ENCODE measurements around the gene ISYNA1.

The ISYNA1 gene

DNA sequence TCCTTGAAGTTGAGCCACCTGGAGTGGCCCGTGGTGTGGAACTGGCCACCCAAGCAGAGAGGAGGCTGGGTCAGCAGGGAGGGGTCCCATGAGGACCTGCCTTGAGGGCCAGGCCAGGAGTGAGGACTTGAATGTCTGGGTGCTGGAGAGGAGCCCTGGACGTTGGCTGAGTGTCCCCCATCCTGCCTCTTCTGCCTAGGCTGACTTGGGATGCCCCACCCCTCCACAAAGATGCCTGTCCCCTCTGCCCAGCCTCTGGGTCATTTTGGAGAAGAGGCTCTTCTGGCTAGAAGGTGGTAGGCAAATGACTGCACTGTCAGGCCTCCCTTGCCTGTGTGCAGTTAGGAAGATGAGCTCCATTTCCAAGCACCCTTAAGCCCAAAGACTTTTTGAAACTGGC, 17.0 kb downstream of the ISYNA1 start:
- Histone ChIP-seq H3K9me3 (ENCODE audit: low read length) (no peaks in the 10 kb centered on the region), H2AFZ (ENCODE audit: low read depth, low read length) (no peak overlapping the region), H3K4me3 (ENCODE audit: low read length) (peak overlapping the region; percentile 55), H3K4me1 (ENCODE audit: insufficient read depth, low read length) (peaks cover 53% of the 10 kb centered on the region), H3K36me3 (ENCODE audit: insufficient read depth, low read length) (no peaks in the 10 kb centered on the region), H3K27me3 (ENCODE audit: insufficient read depth, low read length) (no peaks in the 10 kb centered on the region)

DNA sequence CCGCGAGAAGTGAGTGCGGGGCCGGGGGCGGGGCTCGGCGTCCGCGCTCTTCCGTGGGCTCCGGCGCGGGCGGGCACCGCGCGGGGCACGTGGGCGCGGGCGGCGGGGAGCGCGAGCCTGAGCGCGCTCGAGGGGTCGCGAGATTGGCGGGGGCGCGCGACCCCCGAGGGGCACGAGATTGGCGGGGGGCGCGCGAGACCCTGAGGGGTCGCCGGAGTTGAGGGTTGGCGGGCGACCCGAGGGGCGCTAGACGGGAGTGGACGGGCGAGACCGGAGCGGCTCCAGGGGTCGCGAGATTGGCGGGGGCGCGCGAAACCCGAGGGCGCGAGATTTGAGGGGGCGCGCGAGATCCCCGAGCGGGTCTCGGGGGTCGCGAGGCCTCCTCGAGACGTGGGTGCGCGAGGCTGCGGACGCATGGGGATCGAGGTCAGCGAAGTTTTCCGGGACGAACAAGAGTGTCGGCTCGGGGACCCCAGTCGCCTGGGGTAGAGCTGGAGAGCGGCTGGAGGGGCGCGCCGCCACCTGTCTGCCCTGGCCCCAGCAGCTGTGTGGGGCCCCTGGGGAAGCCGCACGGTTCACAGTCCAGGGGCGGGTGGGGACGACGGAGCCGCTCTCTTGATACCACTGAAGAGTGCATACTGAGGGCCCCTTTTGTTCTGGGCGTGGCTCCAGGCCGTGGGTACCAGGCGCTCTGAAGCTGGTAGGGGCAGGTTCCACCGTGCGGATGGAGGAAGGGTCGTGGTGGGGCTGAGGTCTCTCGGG, 18.1 kb downstream of the ISYNA1 start:
- H3K4me3 ChIP-seq (ENCODE audit: low read length) = peak overlapping the region; percentile 55
- peaks cover 59% of the 10 kb centered on the region for H3K4me1 ChIP-seq (ENCODE audit: insufficient read depth, low read length)
- H3K9me3 ChIP-seq (ENCODE audit: low read length) = no peaks in the 10 kb centered on the region
- H2AFZ ChIP-seq (ENCODE audit: low read depth, low read length) = peak overlapping the region; percentile 56
- no peaks in the 10 kb centered on the region for H3K27me3 ChIP-seq (ENCODE audit: insufficient read depth, low read length)
- no peaks in the 10 kb centered on the region for H3K36me3 ChIP-seq (ENCODE audit: insufficient read depth, low read length)

DNA sequence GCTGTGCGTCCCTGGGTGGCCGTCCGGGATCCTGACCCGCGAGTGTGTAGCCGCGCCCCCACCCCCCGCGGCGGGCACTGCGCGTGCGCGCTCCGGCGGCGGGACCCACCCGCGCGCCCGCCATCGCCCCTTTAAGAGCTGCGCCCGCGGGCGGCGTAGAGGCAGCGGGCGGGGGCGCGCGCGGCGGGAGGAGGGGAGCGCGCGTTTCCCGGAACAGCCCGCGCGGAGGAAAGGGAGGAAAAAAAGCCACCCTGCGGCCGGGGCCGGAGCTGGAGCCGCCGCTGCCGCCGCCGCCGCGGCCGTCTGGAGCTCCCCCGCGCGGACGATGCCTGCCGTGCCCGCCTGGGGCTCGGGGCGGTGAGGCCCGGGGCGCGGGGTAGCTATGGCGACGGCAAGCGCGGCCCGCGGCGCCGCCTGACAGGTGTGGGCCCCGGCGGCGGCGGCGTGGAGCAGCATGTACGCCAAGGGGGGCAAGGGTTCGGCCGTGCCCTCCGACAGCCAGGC, 18.7 kb downstream of the ISYNA1 start, which contains the start of gene SSBP4:
SSBP4 (plus strand) TSS at position 204 of the 504 bp plus-strand sequence; CDS start at position 455, 251 bp downstream.
- H2AFZ ChIP-seq (ENCODE audit: low read depth, low read length) = peak within 1 kb of the TSS; percentile 56
- H3K27me3 ChIP-seq (ENCODE audit: insufficient read depth, low read length) = no peaks in the 10 kb centered on the region
- no peaks in the 10 kb centered on the region for H3K36me3 ChIP-seq (ENCODE audit: insufficient read depth, low read length)
- peaks cover 61% of the 10 kb centered on the region for H3K4me1 ChIP-seq (ENCODE audit: insufficient read depth, low read length)
- peak within 1 kb of the TSS; percentile 55 for H3K4me3 ChIP-seq (ENCODE audit: low read length)
- H3K9me3 ChIP-seq (ENCODE audit: low read length) = no peaks in the 10 kb centered on the region

DNA sequence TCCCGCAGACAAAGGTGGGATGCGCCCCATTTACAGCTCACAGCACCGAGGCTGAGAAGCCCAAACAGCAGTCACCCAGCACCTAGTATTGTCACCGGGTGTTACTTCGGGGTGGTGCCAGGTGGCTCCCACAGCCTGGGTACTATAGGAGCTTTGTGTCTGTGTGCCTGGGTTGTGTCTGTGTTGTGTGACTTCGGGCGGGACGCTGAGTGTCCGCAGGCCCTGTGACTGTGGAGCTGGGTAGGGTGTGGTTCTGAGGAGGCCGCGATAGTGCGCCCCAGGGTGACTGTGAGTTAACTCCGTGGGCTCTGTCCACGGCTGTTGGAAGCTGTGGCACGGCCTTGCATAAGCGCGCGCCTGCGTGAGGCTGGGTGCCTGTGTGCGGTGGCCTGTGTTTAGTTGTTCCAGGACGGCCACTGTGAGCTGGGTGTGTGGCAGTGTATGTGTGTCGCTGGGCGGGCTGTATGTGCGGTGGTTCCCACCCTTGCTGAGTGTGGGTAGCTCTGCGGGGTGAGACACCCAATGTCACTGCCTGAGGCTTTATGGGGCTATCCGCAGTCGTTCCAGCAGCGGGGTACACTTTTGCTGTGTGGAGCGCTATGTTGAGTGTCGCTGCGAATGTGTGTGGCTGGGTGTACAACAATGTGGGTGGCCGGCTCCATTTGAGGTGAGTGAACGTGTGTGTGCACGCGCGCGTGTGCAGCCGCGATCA, 19.3 kb downstream of the ISYNA1 start:
- Histone ChIP-seq H3K4me3 (ENCODE audit: low read length) (peak overlapping the region; percentile 55), H3K36me3 (ENCODE audit: insufficient read depth, low read length) (no peaks in the 10 kb centered on the region), H3K27me3 (ENCODE audit: insufficient read depth, low read length) (no peaks in the 10 kb centered on the region), H3K9me3 (ENCODE audit: low read length) (no peaks in the 10 kb centered on the region), H3K4me1 (ENCODE audit: insufficient read depth, low read length) (peaks cover 56% of the 10 kb centered on the region), H2AFZ (ENCODE audit: low read depth, low read length) (no peak overlapping the region)

DNA sequence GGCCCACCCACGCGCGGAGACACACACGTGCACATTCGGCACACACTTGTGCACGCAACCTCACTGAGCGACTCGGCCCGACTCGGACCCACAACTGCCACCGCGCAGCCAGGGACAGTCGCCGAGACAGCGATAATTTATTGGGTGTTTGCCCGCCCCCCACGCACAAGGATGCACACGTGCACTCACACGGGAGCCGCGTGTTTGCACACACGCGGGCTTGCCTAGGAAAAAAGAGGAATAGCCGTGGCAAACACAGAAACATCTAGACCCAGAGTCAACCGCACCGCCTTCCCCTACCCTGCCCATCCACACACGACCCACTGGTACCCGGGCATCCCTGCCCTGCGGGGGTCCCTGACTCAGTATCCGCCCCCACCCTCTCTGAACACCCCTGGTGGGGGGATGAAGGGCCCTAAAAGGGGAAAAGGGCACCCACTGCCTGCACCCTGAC, 19.9 kb downstream of the ISYNA1 start:
- no peaks in the 10 kb centered on the region for H3K36me3 ChIP-seq (ENCODE audit: insufficient read depth, low read length)
- H3K4me1 ChIP-seq (ENCODE audit: insufficient read depth, low read length) = peaks cover 52% of the 10 kb centered on the region
- no peaks in the 10 kb centered on the region for H3K9me3 ChIP-seq (ENCODE audit: low read length)
- H3K27me3 ChIP-seq (ENCODE audit: insufficient read depth, low read length) = no peaks in the 10 kb centered on the region
- H3K4me3 ChIP-seq (ENCODE audit: low read length) = peak overlapping the region; percentile 22
- no peak overlapping the region for H2AFZ ChIP-seq (ENCODE audit: low read depth, low read length)

DNA sequence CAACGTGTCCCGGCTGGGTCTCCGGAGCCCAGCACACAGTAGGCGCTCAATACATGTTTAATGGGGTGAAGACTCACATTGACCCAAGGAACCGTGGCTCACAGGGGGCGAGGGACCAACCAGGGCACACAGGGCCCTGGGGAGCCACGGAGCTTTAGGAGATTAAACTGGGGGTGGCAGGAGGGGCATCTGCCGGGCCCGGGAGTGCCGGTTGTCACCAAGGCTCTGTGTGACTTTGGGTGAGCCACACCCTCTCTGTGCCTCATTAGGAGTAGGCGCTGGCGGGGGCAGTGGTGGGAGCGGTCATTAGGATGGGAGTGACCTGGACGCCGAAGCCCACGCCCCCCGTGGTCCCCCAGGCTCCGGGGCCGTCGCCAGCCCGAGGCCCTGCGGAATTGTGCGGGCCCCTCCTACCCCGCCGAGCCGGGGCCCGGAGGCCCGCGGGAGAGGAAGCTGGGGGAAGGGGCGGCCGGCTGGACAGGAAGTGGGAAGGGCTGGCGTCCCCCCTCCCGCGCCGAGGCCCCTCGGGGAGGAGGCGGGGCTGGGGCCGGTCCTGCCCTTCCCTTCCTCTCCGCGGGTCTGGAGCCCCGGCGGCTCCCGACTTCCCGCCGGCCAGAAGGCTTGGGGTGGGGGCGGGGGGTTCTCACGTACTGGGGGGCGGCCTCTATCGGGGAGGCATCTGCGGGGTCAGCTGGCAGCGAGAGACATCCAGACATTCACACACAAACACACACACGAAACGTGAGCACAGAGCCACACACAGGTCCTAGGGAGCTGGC, 20.5 kb downstream of the ISYNA1 start:
- Histone ChIP-seq H2AFZ (ENCODE audit: low read depth, low read length) (peak overlapping the region; percentile 8), H3K4me1 (ENCODE audit: insufficient read depth, low read length) (peaks cover 52% of the 10 kb centered on the region), H3K27me3 (ENCODE audit: insufficient read depth, low read length) (no peaks in the 10 kb centered on the region), H3K9me3 (ENCODE audit: low read length) (no peaks in the 10 kb centered on the region), H3K4me3 (ENCODE audit: low read length) (peak overlapping the region; percentile 40), H3K36me3 (ENCODE audit: insufficient read depth, low read length) (no peaks in the 10 kb centered on the region)

DNA sequence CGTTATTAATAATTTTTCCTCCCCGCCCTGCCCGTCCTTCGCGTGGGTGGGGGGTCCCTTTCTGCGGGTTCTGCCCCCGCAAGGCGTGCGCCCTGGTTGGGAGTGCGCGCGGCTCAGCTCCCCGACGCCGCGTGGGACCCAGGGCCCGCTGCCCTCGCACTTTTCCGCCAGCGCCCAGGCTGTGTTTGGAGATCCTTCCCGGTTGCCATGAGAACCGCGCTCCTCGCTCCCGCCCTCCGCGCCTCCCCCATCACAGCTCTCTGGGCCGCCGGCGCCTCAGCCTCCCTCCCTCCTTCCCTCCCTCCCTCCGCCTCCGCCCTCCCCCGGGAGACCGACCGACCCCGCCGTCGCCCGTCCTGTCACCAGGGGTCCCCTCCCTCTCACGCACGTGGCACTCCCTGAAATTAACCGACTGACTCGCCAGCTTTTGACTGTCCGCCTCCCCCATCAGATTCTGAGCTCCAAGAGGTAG, 21.1 kb downstream of the ISYNA1 start:
- Histone ChIP-seq H3K36me3 (ENCODE audit: insufficient read depth, low read length) (no peaks in the 10 kb centered on the region), H3K9me3 (ENCODE audit: low read length) (no peaks in the 10 kb centered on the region), H3K27me3 (ENCODE audit: insufficient read depth, low read length) (no peaks in the 10 kb centered on the region), H3K4me3 (ENCODE audit: low read length) (peak overlapping the region; percentile 40), H3K4me1 (ENCODE audit: insufficient read depth, low read length) (peaks cover 52% of the 10 kb centered on the region), H2AFZ (ENCODE audit: low read depth, low read length) (peak overlapping the region; percentile 66)

DNA sequence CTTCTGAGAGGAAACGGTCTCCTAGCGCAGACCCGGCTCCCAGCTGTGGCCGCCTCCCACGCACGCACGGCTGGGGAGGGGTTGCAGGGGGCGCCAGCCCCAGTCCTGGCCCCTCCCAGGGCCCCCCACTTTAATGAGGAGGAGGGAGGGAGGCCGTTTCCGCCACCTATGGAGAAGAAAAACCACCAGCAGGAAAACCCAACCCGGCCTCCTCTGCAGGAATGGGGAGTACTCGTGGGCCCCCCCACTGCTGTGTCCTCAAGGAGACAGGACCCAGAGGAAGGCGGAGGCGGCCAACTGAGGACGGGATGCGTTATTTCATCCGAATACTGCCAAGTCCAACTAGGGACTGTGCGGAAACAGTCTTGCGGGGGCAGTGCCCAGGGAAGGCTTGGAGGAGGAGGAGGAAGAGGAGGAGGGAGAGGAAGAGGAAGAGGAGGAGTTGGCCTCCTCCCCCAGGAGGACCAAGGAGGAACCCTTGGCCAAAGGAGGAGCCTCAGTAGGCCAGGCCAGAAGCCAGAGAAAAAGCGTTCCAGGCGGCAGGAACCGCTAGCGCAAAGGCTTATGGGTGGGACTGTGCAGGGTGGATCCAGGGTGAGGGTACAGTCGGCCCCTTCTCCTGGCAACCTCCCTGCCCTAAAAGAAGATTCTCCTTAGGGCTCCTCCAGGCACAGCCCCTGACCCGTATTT, 22.6 kb downstream of the ISYNA1 start:
- Histone ChIP-seq H3K9me3 (ENCODE audit: low read length) (no peaks in the 10 kb centered on the region), H3K4me1 (ENCODE audit: insufficient read depth, low read length) (peaks cover 47% of the 10 kb centered on the region), H3K36me3 (ENCODE audit: insufficient read depth, low read length) (no peaks in the 10 kb centered on the region), H2AFZ (ENCODE audit: low read depth, low read length) (no peak overlapping the region), H3K27me3 (ENCODE audit: insufficient read depth, low read length) (no peaks in the 10 kb centered on the region), H3K4me3 (ENCODE audit: low read length) (no peak overlapping the region)

DNA sequence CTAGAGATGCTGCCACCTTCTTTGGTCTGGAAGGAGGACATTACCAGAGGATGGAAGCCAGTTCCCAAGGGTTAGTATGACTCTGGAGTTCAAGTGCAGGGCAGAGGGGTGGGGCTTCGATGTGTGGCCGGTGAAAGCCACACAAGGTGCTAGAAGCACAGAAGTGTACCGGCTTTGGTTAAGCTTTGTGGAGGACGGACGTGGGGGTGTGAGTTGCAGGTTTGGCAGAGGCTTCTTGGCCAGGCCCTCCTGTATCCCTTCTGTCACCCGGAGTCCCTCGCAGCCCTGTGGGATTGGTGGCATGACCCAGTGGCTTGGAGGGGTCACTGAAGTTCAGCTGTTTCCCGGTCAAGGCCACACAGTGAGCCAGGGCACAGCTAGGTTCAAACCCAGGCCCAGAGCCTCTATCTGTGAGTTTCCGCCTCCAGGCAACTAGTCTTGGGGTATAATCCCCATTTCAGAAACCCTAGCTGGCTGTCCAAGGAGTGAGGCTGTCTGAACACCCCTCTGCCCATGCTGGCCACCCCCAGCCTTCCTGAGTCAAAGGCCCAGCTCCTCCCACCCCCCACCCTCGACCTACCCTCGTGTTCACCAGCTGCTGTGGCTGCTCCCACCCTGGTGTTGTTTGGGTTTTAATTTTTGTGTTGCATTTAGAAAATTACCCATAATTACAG, 23.3 kb downstream of the ISYNA1 start:
- H3K9me3 ChIP-seq (ENCODE audit: low read length) = no peaks in the 10 kb centered on the region
- no peak overlapping the region for H3K4me3 ChIP-seq (ENCODE audit: low read length)
- no peaks in the 10 kb centered on the region for H3K27me3 ChIP-seq (ENCODE audit: insufficient read depth, low read length)
- peaks cover 46% of the 10 kb centered on the region for H3K4me1 ChIP-seq (ENCODE audit: insufficient read depth, low read length)
- H2AFZ ChIP-seq (ENCODE audit: low read depth, low read length) = no peak overlapping the region
- no peaks in the 10 kb centered on the region for H3K36me3 ChIP-seq (ENCODE audit: insufficient read depth, low read length)

DNA sequence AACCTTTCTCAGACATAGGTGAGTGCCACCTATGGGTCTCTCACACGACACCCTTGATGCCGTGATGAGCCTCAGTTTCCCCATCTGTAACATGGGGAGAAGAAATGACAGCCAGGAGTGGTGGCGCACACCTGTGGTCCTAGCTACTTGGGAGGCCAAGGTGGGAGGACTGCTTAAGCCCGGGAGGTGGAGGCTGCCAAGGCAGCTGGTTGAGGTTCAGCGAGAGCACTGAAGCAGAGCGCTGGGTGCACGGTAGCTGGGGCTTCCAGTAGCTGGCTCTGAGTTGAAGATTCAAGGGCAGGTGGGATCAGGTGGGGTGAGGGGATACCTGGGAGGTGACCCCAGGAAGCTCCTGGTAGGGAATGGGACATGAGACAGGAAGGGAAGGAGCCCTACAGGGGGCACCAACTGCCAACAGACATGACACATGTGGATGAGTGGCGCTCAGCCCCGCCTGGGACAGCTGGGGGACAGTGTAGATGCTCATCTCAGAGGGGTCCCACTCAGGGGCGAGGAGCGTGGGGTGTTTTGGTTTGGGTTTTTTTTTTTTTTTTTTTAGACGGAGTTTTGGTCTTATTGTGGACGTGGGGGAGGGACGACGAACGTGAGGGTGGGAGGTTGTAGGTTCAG, 25.2 kb downstream of the ISYNA1 start:
- Histone ChIP-seq H3K36me3 (ENCODE audit: insufficient read depth, low read length) (no peaks in the 10 kb centered on the region), H3K9me3 (ENCODE audit: low read length) (no peaks in the 10 kb centered on the region), H3K4me3 (ENCODE audit: low read length) (no peak overlapping the region), H3K27me3 (ENCODE audit: insufficient read depth, low read length) (no peaks in the 10 kb centered on the region), H2AFZ (ENCODE audit: low read depth, low read length) (no peak overlapping the region), H3K4me1 (ENCODE audit: insufficient read depth, low read length) (peaks cover 33% of the 10 kb centered on the region)

DNA sequence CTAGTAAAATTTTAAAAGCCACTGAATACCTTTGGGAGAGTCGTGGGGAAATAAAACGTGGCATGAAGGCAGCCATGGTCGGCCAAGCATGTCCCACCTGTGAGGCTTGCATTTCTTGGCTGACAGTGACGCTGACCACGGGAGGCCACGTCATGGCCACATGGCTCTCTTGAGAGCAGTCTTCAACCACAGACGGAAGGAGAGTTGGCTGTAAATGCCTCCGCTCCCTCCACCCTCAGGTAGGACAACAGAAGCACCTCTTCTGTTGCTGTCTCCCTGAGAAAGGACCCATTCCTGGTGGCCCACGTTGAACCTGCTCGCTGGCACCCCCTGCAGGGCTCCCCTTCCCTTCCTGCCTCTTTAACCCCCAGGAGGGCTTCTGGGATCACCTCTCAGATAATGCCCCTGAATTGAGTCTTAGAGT, 29.9 kb downstream of the ISYNA1 start:
- Histone ChIP-seq H3K4me3 (ENCODE audit: low read length) (no peak overlapping the region), H3K27me3 (ENCODE audit: insufficient read depth, low read length) (no peaks in the 10 kb centered on the region), H2AFZ (ENCODE audit: low read depth, low read length) (no peak overlapping the region), H3K36me3 (ENCODE audit: insufficient read depth, low read length) (no peaks in the 10 kb centered on the region), H3K4me1 (ENCODE audit: insufficient read depth, low read length) (peaks cover 3% of the 10 kb centered on the region), H3K9me3 (ENCODE audit: low read length) (no peaks in the 10 kb centered on the region)

Measured in neuron (in vitro differentiated cells).